Measurements from ENCODE around the gene RNF7.

GRCh38 chr3:141783632-141784031, 45.5 kb downstream of the RNF7 start:
- TF ChIP-seq EZH2 (IDR thresholded peaks at IDR 0.05; ENCODE audit: low read length) (no peak), CTCF (optimal IDR thresholded peaks at IDR 0.05 in 1 of 3, IDR thresholded peaks at IDR 0.05 in 1 of 3, conservative IDR thresholded peaks at IDR 0.05 in 1 of 3; ENCODE audit: extremely low read depth in 1 of 3, insufficient read depth in 2 of 3, low read length in 3 of 3) (no peak)

All from keratinocyte (primary cell).